Head of caudate nucleus (tissue), 42 donors: ENCODE results near the gene TBL3.

Experiments used
- DNase-seq, 42 donors: peaks; one replicate each; pipeline versions ENCODE4 v3.0.0 to v3.0.0-alpha.2; 2020 to 2021; ENCODE audit warnings: mixed read lengths in 7 of 42
- intact Hi-C: fragments of 100-400 bp; cut with DNase I; formaldehyde crosslinking; loops from one replicate; pipeline ENCODE4 v1.15.0; 2022

TBL3 gene

DNA sequence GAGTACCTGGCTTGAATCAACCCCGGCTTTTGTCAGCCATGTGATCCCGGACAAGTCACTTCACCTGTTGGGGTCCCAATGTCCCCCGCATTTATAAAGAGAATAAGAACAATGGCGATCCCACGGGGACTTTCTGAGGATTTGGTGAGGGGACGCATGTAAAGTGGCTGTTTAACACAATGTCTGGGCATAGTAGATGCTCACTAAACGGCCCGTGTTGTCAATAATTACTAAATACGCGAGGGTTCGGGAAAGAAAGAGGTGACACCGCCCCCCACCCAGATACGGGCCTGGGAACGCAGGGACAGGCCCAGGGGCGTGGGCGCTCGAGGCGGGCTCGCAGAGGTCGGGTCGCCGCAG is 19.7 kb downstream of the TBL3 start:
- intact Hi-C loops, result no loop called here
- DNase-seq, result no peak

DNA sequence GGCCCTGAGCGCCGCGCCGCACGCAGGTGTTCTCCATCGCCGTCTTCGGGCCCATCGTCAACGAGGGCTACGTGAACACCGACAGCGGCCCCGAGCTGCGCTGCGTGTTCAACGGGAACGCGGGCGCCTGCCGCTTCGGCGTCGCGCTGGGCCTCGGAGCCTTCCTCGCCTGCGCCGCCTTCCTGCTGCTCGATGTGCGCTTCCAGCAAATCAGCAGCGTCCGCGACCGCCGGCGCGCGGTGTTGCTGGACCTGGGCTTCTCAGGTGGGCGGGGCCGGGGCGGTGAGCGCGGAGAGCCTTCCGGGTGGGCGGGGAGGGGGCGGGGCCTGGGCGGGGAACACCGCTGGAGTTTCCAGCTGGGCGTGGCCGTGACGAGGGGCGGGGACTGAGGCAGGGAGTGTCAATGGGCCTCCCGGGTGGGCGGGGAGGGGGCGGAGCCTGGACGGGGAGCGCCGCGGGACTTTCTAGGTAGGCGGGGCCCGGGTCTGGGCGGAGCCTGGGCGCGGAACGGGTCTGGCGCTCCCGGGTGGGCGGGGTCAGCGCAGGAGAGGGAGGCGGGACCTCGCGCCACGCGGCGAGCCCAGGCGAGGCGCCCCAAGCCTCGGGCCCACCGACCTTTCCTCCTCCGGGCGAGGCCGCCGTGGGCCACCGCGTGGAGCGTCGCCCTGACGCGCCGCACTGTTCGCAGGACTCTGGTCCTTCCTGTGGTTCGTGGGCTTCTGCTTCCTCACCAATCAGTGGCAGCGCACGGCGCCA is 20.3 kb downstream of the TBL3 start:
- intact Hi-C loops, result no loop called here
- peak; percentile 70 to 94 (median 86) for DNase-seq

- no peak for DNase-seq
- intact Hi-C loops, result no loop called here
Observed at GRCh38 chr16:1992704-1993317, 21.0 kb downstream of the TBL3 start.

- no peak for DNase-seq
- intact Hi-C loops, result no loop called here
Observed at GRCh38 chr16:1993731-1994131, 21.9 kb downstream of the TBL3 start.

DNA sequence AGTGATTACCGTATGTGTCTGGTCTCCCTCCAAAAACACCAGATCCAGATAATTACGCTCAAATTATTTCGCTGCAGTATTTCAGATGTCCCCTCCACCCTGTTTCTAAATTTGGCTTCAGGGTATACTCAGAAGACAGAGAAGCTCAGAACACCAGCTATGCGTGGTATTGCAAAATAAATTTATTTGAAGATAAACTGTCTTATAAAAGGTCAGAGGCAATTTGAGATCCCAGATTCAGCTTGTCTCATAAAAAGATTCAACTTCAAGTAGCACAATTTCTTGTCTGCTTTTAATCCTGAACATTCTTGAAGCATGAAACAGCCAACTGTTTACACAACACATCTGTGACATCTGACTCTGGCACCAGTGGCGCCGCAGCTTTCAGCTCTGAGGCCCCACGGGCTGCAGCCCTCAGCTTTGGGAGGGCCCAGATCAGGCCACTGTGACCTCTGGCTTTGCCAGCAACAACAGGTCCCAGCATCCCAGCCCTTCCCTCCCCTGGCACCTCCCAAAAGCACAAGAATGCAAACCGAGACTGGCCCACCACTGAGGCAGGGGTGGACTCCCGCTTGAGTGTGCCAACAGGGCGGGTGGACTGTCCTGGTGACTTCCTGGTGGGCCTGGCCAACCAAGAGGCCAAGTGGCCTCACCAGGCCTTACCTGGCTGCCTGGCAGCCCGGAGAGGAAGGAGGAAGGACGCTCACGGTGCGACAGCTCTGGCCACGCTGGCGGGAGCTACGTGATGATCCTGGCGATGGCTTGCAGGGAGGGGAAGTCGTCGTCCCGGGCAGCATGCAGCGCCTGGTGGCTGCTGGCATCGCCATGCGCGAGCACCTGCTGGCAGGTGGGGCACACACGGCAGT is 25.9 kb downstream of the TBL3 start:
- intact Hi-C loops, result no loop called here
- no peak for DNase-seq

- intact Hi-C loops, result no loop called here
- DNase-seq, result no peak
Observed at GRCh38 chr16:1998360-1998835, 26.5 kb downstream of the TBL3 start.

- DNase-seq, result no peak
- intact Hi-C loops, result no loop called here
Observed at GRCh38 chr16:1998852-1999801, 27.3 kb downstream of the TBL3 start.

- intact Hi-C loops, result no loop called here
- peak in 28 of 42 donors; percentile 30 to 87 (median 58) for DNase-seq
Observed at GRCh38 chr16:1999866-2000514, 28.1 kb downstream of the TBL3 start.

- intact Hi-C loops, result no loop called here
- no peak for DNase-seq
Observed at GRCh38 chr16:2001035-2001434, 29.2 kb downstream of the TBL3 start.

DNA sequence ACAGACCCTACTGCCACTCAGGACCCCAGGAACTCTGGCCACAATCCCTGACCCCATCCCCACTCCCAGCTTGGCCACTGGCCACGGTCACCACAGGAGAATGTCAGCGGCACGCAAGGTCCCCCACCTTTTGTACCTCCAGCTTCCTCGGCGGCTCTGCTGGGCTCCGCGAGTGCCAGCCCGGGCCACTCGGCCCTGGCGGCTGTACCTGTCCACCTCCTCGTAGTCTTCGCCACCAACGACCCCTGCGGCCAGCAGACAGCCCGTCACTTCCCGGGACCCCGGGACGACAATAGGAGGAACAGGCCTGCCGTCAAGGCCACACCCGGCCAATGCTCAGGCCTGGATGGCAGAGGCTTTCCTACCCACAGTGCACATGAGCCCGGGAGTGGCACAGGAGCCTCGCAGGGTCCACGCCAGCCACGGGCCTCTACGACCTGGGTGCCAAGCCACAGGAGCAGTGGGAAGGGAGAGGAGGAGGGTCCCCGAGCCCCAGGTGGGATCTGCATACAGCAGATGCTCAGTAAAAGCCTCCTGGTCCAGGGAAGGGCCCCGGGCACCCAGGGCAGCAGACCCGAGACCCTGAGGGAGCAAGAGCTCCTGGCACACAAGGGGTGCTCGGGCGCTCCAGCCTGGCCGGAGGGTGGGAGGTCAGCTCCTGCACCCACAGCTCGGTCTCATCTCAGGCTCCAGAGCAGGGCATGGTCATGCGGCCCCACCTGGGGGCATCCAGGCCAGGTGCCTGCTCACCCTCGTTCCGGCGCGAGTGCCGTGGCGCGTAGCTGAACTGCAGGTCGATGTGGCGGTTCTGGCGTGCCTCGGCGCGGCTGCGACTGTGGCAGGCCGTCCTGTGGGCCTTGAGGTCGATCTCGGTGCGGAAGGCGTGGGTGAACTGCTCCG is 29.9 kb downstream of the TBL3 start:
- DNase-seq, result no peak
- intact Hi-C loops, result no loop called here

GRCh38 chr16:2002406-2003230 is 30.8 kb downstream of the TBL3 start:
- DNase-seq, result no peak
- intact Hi-C loops, result no loop called here

- intact Hi-C loops, result no loop called here
- DNase-seq, result no peak
Observed at GRCh38 chr16:2003231-2003826, 31.5 kb downstream of the TBL3 start.

DNA sequence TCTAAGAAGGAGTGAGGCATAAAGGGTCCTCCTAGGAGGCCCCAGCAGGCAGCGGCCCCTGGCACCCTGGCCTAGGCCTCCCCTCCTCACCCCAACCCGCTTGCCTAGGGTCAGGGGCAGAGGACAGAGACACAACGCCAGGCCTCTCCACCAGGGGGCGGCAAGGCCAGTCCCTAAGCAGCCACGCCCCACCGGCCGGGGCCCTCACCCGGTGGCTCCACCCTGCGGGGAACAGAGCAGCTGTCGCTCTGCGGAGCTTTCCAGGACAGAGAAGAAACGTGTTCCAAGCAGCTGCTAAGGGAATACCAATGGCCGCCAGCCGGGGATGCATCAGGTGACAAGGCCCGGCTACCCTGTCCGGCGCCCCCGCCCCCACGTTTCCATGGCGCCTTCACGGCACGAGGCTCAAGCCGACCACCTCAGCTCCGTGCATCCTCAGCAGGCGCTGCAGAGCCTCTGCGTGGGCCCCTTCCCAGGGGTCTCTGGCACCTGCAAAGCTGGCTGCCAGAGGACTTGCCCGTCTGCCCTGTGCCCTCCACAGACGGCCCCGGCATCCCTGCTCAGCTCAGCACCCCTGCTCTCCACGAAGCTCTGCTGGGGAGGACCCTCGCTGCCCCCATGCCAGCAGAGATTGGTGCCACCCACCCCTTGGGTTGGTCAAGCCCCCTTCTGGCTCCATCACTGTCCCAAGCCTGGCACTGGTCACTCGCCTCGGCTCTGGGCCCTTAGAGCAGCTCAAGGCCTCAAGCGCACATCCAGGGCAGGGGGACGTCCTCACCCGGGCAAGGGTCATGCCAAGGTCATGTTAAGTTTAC is 32.2 kb downstream of the TBL3 start:
- intact Hi-C loops, result no loop called here
- peak in 41 of 42 donors; percentile 42 to 90 (median 77) for DNase-seq

DNA sequence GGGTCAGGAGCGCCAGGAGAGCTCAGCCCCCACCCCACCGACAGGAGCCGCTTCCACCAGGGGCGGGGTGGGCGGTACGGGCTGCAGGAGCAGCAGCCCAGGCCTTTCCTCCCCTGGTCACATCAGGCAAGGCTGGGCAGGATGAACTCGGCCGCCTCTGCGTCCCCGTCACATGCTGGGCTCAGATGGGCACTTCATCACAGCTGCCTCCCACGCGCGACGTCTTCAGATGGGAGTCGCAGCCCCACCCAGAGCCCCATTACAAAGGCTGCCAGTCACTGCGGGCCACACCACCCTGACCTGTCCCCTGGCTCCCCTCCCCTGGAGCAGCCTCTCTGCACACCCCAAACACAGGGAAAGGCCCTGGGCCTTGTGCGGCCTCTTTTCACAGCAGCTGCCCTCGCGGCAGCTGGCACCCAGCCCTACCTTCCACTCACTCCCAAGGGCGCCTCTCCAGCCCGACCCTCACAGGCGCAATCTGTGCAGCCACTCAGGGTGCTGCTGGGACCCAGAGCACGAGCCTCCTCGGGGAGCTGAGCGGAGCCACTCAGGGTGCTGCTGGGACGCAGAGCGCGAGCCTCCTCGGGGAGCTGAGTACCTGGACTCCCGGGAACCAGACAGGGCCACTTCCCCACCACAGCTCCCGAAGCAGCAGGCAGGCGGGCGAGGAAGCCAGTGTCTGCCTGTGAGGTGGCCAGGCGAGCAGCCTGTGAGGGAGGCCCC is 33.1 kb downstream of the TBL3 start:
- no peak for DNase-seq
- intact Hi-C loops, result no loop called here

DNA sequence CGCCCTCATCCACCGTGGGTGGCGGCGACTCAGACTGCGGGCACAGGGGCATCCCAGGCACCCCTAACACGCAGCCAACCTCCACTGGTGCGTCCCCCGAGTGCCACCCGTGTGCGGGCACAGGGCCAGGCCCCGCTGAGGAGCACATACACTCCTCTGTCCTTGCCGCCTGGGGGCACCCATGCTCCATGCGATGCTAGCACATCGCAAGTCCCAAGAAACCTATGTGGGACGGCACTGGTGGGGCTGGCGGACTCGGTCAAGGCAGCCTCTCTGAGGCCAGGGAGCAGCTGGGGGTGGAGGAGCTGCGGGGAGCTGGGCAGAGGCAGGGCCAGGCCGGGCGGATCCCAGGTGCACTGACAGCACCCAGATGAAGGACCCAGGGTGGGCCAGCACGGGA is 33.8 kb downstream of the TBL3 start:
- intact Hi-C loops, result no loop called here
- peak in 1 of 42 donors; percentile 16 for DNase-seq
